PC-3 (cell line): ENCODE data around the gene RALGPS1.

Experiments
- EZH2 ChIP-seq: fragments of 300-600 bp; sonication (generic); IDR thresholded peaks from one replicate; pipeline ENCODE4 v1.6.1; 2017; ENCODE audit warnings: antibody characterized with exemption, mild to moderate bottlenecking, low read length; ENCODE audit not compliant: unreplicated experiment
- TF ChIP-seq, protein P1 (sequence below): fragments of 300-600 bp; sonication (generic); conservative IDR thresholded peaks from 2 replicates; pipeline ENCODE4 v1.5.1; 2017; ENCODE audit warnings: antibody characterized with exemption, low read depth, mild to moderate bottlenecking, low read length

DNA sequence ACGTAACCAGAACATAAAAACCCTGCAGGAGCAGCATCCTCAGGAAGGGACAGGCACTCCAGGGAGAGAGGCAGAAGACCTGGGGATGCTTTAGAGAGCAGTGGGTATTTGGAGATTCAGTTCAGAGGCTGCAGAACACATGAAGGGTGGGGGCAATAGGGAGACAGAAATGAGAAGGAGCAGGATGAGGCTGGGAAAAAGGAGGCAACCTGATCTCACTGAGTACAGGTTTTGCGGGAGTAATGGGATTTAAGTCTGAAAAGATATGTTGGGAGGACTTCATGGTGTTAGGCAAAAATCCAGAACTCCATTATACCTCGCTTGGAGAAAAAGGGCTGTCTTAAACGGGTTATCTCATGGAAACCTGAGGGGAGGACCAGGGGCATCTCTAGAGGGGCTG, 308.7 kb downstream of the RALGPS1 start:
- no peak for TF ChIP-seq EZH2
- TF ChIP-seq, protein P1, sequence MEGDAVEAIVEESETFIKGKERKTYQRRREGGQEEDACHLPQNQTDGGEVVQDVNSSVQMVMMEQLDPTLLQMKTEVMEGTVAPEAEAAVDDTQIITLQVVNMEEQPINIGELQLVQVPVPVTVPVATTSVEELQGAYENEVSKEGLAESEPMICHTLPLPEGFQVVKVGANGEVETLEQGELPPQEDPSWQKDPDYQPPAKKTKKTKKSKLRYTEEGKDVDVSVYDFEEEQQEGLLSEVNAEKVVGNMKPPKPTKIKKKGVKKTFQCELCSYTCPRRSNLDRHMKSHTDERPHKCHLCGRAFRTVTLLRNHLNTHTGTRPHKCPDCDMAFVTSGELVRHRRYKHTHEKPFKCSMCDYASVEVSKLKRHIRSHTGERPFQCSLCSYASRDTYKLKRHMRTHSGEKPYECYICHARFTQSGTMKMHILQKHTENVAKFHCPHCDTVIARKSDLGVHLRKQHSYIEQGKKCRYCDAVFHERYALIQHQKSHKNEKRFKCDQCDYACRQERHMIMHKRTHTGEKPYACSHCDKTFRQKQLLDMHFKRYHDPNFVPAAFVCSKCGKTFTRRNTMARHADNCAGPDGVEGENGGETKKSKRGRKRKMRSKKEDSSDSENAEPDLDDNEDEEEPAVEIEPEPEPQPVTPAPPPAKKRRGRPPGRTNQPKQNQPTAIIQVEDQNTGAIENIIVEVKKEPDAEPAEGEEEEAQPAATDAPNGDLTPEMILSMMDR = no peak
